Body of pancreas (tissue), 4 donors: ENCODE measurements around the gene STRA6. TPM values are rescaled to one million over a fixed set of nuclear protein-coding genes. Genes with fewer than 3 reads are reported as not detected.

Experiments used
- ATAC-seq: fragments of 150-250 bp; one replicate; pipeline ENCODE4 v1.9.1; 2016
- DNase-seq, 4 donors: peaks; one replicate each; pipeline ENCODE4 v3.0.0-alpha.2; 2019
- H3K27ac ChIP-seq, 4 donors: fragments of 200-600 bp; sonication (generic); 1 replicate in 3 of 4; 2 replicates in 1 of 4; pipeline versions ENCODE4 v1.5.1 to v1.6.1; 2016 to 2019; ENCODE audit warnings: mild to moderate bottlenecking in 1 of 4, mixed read lengths in 1 of 4, moderate library complexity in 1 of 4
- H3K27me3 ChIP-seq, 2 donors: fragments of 200-600 bp; sonication (generic); one replicate each; pipeline ENCODE4 v1.6.0; 2016; ENCODE audit warnings: mild to moderate bottlenecking in 1 of 2
- H3K36me3 ChIP-seq, 2 donors: fragments of 200-600 bp; sonication (generic); replicated peaks in 1 of 2; 2 replicates each; pipeline ENCODE4 v1.5.1; 2016; ENCODE audit warnings: low read depth in 2 of 2; ENCODE audit not compliant: insufficient read depth in 1 of 2
- H3K4me1 ChIP-seq: fragments of 200-600 bp; sonication (generic); one replicate; pipeline ENCODE4 v1.6.0; 2016
- H3K4me3 ChIP-seq, 2 donors: fragments of 200-600 bp; sonication (generic); 1 replicate in 1 of 2; 2 replicates in 1 of 2; pipeline ENCODE4 v1.5.1; 2016 to 2019
- H3K9me3 ChIP-seq, 3 donors: fragments of 200-600 bp; sonication (generic); 1 replicate in 2 of 3; 2 replicates in 1 of 3; pipeline ENCODE4 v1.5.1; 2016
- POLR2A ChIP-seq, 3 donors: fragments of 450-650 bp; IDR thresholded peaks; one replicate each; pipeline ENCODE4 v1.6.1; 2016; ENCODE audit warnings: antibody characterized with exemption in 3 of 3, mild to moderate bottlenecking in 2 of 3
- WGBS, 2 donors: methylation state at CpG; one replicate each; pipeline ENCODE4 v1.1.5; 2017; 5-methylcytosine and 5-hydroxymethylcytosine counted together
- intact Hi-C: fragments of 100-400 bp; cut with DNase I; formaldehyde crosslinking; loops from one replicate; pipeline ENCODE4 v1.15.1; 2023
- total RNA-seq, 2 donors: library from RNA; depleted of rRNA; stranded (reverse); fragments of >200 nt; gene quantifications; one replicate each; pipeline ENCODE4 v1.1.0, GENCODE V29; 2016
- TF ChIP-seq, protein P1 (sequence below), 7 experiments: fragments of 450-650 bp in 4 of 7; fragments of 200-600 bp in 3 of 7; sonication (generic) in 3 of 7; IDR thresholded peaks; one replicate each; pipeline ENCODE4 v1.5.1; 2016 to 2019; ENCODE audit warnings: antibody characterized with exemption in 7 of 7

STRA6 gene
- total RNA-seq, 2 donors from 2014 or later, result not detected

DNA sequence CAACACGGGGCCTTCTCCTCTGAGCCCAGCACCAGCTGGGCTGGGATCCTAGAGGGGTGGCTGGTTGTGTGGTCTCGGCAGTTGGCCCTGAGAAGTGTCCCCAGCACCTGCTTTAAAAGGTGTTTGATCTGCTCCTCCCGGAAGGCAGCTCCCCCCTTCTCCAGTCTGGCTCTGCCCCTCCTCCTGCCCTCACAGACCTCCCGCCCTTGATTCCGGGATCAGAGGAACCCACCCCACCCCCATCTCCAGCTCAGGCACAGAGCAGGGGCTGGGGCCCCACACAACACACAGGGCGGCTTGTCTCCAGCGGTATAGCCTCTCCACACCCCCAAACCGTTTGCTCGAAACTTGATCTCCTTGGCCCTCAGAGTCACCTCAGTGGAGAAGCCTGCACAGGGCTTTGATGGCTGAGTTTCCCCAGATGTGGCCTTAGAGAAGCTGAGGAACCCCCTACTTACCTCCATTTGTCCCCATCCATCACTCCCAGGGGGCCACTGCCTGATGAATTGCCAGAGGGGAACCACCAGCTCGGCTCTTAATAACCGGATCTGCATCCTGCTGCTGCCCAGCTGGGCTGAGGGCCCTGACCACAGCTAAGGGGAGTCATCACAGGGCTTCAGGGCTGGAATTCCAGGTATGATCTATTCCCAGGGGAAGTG lies 6.4 kb upstream of the STRA6 start:
- TF ChIP-seq POLR2A (IDR thresholded peaks at IDR 0.05), result no peak
- TF ChIP-seq, protein P1, sequence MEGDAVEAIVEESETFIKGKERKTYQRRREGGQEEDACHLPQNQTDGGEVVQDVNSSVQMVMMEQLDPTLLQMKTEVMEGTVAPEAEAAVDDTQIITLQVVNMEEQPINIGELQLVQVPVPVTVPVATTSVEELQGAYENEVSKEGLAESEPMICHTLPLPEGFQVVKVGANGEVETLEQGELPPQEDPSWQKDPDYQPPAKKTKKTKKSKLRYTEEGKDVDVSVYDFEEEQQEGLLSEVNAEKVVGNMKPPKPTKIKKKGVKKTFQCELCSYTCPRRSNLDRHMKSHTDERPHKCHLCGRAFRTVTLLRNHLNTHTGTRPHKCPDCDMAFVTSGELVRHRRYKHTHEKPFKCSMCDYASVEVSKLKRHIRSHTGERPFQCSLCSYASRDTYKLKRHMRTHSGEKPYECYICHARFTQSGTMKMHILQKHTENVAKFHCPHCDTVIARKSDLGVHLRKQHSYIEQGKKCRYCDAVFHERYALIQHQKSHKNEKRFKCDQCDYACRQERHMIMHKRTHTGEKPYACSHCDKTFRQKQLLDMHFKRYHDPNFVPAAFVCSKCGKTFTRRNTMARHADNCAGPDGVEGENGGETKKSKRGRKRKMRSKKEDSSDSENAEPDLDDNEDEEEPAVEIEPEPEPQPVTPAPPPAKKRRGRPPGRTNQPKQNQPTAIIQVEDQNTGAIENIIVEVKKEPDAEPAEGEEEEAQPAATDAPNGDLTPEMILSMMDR (IDR thresholded peaks at IDR 0.05), result no peak
- Histone ChIP-seq H3K27me3 (no peaks in the 10 kb centered on the region), H3K36me3 (no peaks in the 10 kb centered on the region), H3K4me1 (peaks cover 13% of the 10 kb centered on the region), H3K27ac (no peak overlapping the region), H3K4me3 (no peak overlapping the region), H3K9me3 (no peaks in the 10 kb centered on the region)
- whole genome bisulfite sequencing, 2 donors, result 42 to 43% methylated on average over 8 to 11 of the region's 11 CpGs
- ATAC-seq (peak; percentile 12), DNase-seq (peak in 1 of 4 donors; percentile 13)
- intact Hi-C loops, result no loop called here

DNA sequence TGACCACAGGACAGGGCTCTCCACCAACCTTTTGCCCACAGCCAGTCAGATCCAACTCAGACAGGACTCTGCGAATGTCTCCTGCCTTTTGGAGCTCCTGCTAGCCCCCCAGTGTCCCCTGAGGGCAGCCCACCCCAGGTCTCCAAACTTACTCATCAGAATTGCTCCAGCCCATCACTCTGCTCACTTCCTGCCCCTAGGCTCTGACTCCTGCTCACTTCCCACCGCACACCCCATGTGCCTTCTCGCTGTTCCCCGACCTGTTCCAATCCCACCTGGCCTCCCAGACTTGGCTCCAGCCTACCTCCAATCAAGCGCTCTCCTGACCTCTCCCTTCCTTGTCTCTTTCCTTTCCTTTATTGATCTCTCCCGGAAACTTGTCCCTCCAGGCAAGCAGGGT lies 5.9 kb upstream of the STRA6 start:
- TF ChIP-seq POLR2A (IDR thresholded peaks at IDR 0.05), result no peak
- TF ChIP-seq, protein P1 (IDR thresholded peaks at IDR 0.05), result no peak
- Histone ChIP-seq H3K27me3 (no peaks in the 10 kb centered on the region), H3K36me3 (no peaks in the 10 kb centered on the region), H3K4me1 (peaks cover 13% of the 10 kb centered on the region), H3K9me3 (no peaks in the 10 kb centered on the region), H3K4me3 (no peak overlapping the region), H3K27ac (no peak overlapping the region)
- intact Hi-C loops, result no loop called here
- ATAC-seq (no peak), DNase-seq (no peak)
- 58 to 62% methylated on average over 6 of the region's 6 CpGs for WGBS, 2 donors

DNA sequence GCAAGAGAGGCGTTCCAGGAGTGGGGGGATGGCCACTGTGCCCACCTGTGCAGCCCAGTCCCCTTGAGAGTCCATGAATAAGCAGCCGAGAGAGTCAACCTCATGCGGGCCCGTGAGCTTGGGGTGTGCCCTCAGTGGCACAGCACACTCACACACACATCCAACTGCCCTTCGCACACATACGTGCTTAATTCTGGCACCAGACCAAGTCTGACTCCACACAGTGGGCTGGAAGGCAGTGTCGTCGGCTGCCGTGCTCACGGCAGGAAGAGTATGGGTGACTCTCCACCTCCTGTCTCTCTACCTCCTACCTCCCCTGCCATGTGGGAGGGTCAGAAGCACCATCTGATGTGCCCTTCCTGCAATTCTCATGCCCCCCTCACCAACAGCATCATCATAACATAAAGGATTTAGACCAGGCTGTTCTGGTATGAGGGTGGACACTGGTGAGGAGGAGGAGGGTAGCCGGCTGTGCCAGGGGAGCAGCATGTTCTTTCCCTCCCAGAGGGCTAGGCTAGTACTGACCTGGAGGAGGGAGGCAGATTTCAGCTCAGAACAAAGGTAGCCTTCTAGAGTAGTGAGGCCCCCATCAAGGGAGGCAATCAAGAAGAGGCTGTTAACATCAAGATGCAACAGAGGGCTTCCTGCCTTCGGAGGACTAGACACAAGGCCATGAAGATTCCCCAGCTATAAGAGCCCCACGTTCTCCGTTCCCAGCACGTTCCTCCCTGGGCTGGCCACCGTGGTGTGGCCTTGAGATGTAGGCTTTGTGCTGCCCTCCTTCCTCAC lies 5.3 kb upstream of the STRA6 start:
- ATAC-seq (no peak), DNase-seq (no peak)
- 71 to 76% methylated on average over 15 to 16 of the region's 16 CpGs for WGBS, 2 donors
- no peak for TF ChIP-seq POLR2A (IDR thresholded peaks at IDR 0.05)
- TF ChIP-seq, protein P1 (IDR thresholded peaks at IDR 0.05), result no peak
- Histone ChIP-seq H3K27ac (no peak overlapping the region), H3K4me1 (peaks cover 13% of the 10 kb centered on the region), H3K36me3 (no peaks in the 10 kb centered on the region), H3K4me3 (no peak overlapping the region), H3K27me3 (no peaks in the 10 kb centered on the region), H3K9me3 (no peaks in the 10 kb centered on the region)
- intact Hi-C loops, result no loop called here

DNA sequence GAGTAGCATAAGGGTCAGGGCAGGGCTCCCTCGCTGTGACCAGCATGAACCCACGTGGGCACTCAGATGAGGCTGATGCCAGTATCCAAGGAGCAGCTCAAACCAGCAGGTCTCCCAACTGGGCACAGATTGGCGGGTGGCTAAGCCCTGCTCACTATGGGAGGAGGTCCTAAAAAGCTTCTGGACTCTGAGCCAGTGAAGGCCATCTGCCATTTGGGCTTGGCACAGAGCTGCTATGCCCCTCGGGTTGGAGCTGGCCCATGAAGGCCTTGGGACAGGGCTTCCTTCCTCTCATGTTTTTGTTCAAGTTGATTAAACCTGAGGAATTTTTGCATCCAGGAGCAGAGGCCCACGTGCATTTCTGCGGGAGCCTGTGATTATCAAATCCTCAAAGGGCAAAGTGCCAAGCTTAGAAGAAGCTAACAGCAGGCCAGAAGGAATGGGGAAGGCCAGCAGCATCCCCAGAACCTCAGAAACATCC lies 4.3 kb upstream of the STRA6 start:
- Histone ChIP-seq H3K36me3 (no peaks in the 10 kb centered on the region), H3K4me3 (no peak overlapping the region), H3K9me3 (no peaks in the 10 kb centered on the region), H3K4me1 (peaks cover 13% of the 10 kb centered on the region), H3K27ac (no peak overlapping the region), H3K27me3 (peaks cover 0 to 3% of the 10 kb centered on the region in 2 donors)
- 60 to 64% methylated on average over 4 to 6 of the region's 6 CpGs for WGBS, 2 donors
- ATAC-seq (no peak), DNase-seq (no peak)
- TF ChIP-seq, protein P1 (IDR thresholded peaks at IDR 0.05), result no peak
- intact Hi-C loops, result no loop called here
